Activated CD4-positive, alpha-beta T cell treated with anti-CD3 and anti-CD28 coated beads, Interleukin-2, amount 50 U/mL, for 48 hours (primary cell): ENCODE results near the gene PSAPL1.
"Not testable (repeated sequence)": the region's sequence is repeated elsewhere in the genome, so short reads cannot be mapped to it uniquely, and the experiment has no call there.

Experiments used
- DNase-seq, 2 experiments: peaks; one replicate each; pipeline ENCODE4 v3.0.0-alpha.2; 2020

PSAPL1 gene

GRCh38 chr4:7458477-7458876 lies 23.7 kb upstream of the PSAPL1 start:
- DNase-seq = no peak

GRCh38 chr4:7458066-7458425 lies 23.3 kb upstream of the PSAPL1 start:
- no peak for DNase-seq

GRCh38 chr4:7457201-7458065 lies 22.7 kb upstream of the PSAPL1 start:
- DNase-seq = no peak

GRCh38 chr4:7452802-7453201 lies 18.1 kb upstream of the PSAPL1 start:
- not testable (repeated sequence) for DNase-seq

GRCh38 chr4:7451800-7452199 lies 17.1 kb upstream of the PSAPL1 start:
- no peak for DNase-seq

- no peak for DNase-seq
Observed at GRCh38 chr4:7451434-7451789, 16.7 kb upstream of the PSAPL1 start.

- no peak for DNase-seq
Observed at GRCh38 chr4:7450775-7451433, 16.2 kb upstream of the PSAPL1 start.

- DNase-seq = no peak
Observed at GRCh38 chr4:7448036-7448435, 13.3 kb upstream of the PSAPL1 start.

GRCh38 chr4:7447236-7447635 lies 12.5 kb upstream of the PSAPL1 start:
- DNase-seq = no peak

GRCh38 chr4:7444731-7445130 lies 10.0 kb upstream of the PSAPL1 start:
- DNase-seq = no peak

- DNase-seq = no peak
Observed at GRCh38 chr4:7444314-7444713, 9.6 kb upstream of the PSAPL1 start.

GRCh38 chr4:7442574-7443162 lies 7.9 kb upstream of the PSAPL1 start:
- no peak for DNase-seq

GRCh38 chr4:7441201-7441600 lies 6.5 kb upstream of the PSAPL1 start:
- no peak for DNase-seq

GRCh38 chr4:7439699-7440098 lies 5.0 kb upstream of the PSAPL1 start:
- no peak for DNase-seq

- DNase-seq = no peak
Observed at GRCh38 chr4:7436256-7436655, 1.5 kb upstream of the PSAPL1 start.

- DNase-seq = no peak
Observed at GRCh38 chr4:7435471-7436061, 836 bp upstream of the PSAPL1 start.

GRCh38 chr4:7434141-7434765 lies 477 bp downstream of the PSAPL1 start:
- no peak for DNase-seq

GRCh38 chr4:7433376-7434140 lies 1.2 kb downstream of the PSAPL1 start:
- no peak for DNase-seq

GRCh38 chr4:7432531-7433375 lies 2.0 kb downstream of the PSAPL1 start:
- no peak for DNase-seq

GRCh38 chr4:7431696-7432530 lies 2.8 kb downstream of the PSAPL1 start:
- no peak for DNase-seq
